Esophagus muscularis mucosa (tissue), 4 donors: ENCODE data around the gene FAM124B.

ENCODE experiments used
- CTCF ChIP-seq, 3 experiments: fragments of 200-600 bp in 2 of 3; fragments of 450-650 bp in 1 of 3; sonication (generic) in 2 of 3; IDR thresholded peaks; one replicate each; pipeline ENCODE4 v1.5.1; 2017 to 2019; ENCODE audit warnings: antibody characterized with exemption in 3 of 3, mild to moderate bottlenecking in 2 of 3, moderate library complexity in 1 of 3
- EP300 ChIP-seq: sonication (generic); formaldehyde crosslinking; IDR thresholded peaks from one replicate; pipeline ENCODE4 v1.6.1; 2017; ENCODE audit warnings: antibody characterized with exemption
- POLR2A ChIP-seq: fragments of 450-650 bp; IDR thresholded peaks from one replicate; pipeline ENCODE4 v1.6.1; 2017; ENCODE audit warnings: antibody characterized with exemption, moderate library complexity, mild to moderate bottlenecking, low read depth
- POLR2AphosphoS5 ChIP-seq, 2 donors: sonication (generic); formaldehyde crosslinking; IDR thresholded peaks; one replicate each; pipeline ENCODE4 v1.6.1; 2017; ENCODE audit warnings: antibody characterized with exemption in 2 of 2

DNA sequence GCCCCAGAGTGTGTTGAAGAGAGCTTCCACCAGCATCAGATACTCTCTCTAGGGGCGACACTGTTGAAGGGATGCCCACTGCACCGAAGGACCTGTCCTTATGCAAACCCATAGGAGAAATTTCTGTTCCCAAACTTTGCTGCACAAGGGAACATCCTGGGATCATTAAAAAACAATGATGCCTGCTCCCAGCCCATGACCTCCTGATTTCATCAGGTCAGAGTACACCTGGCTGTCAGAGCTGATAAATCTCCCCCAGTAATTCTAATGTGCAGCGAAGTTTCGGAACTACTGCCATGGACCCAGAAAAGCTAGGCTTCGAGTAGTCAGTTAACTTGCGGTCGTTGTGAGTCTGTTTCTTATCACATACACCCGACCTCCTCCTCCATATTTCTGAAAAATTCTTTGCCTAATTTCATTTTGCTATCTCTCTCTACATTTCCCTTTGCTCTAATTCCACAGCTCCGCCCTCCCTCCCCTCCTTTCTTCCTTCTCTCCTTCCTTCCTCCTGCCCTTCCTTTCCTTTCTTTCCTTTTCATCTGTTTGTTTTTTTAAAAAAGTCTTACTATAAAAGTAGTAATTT, 18.8 kb downstream of the FAM124B start:
- TF ChIP-seq POLR2A (no peak), CTCF (IDR thresholded peaks at IDR 0.05) (no peak), EP300 (no peak), POLR2AphosphoS5 (IDR thresholded peaks at IDR 0.05) (no peak)
